ENCODE results near the gene COL4A5. TPM values are rescaled to one million over a fixed set of nuclear protein-coding genes. Genes with fewer than 3 reads are reported as not detected.

The COL4A5 gene
- total and polyA plus RNA-seq, 2 of the 8 experiments (the other 6 are each of a cell fraction or from before 2014, with no cell fraction given), result 24.9 to 30.2 TPM

- TF ChIP-seq CHD7 (IDR thresholded peaks at IDR 0.05; ENCODE audit: insufficient replicate concordance, low read length) (no peak), SIRT6 (IDR thresholded peaks at IDR 0.05; ENCODE audit: low read length) (no peak), BRCA1 (IDR thresholded peaks at IDR 0.05; ENCODE audit: low read depth, low read length) (no peak), CREB1 (IDR thresholded peaks at IDR 0.05) (no peak), CTBP2 (IDR thresholded peaks at IDR 0.05; ENCODE audit: borderline replicate concordance, insufficient read depth, insufficient read length, low read length) (no peak), JUND (IDR thresholded peaks at IDR 0.05; ENCODE audit: low read length) (no peak), RBBP5 (IDR thresholded peaks at IDR 0.05; ENCODE audit: borderline replicate concordance, low read depth, low read length) (no peak)
Observed at GRCh38 chrX:108737754-108738153, 298.1 kb downstream of the COL4A5 start (continued).

Measured in H1 (cell line).